AG09309 (cell line): ENCODE results near the gene ATAD3B.

Experiments used
- DNase-seq: peaks from one replicate; pipeline ENCODE4 v3.0.0-alpha.2; 2010; ENCODE audit warnings: low read depth
- H3K4me3 ChIP-seq: 2 replicates; pipeline ENCODE4 v1.5.1; 2011; ENCODE audit warnings: mild to moderate bottlenecking, low read depth, low read length, moderate library complexity; ENCODE audit not compliant: control insufficient read depth
- TF ChIP-seq, protein P1 (sequence below): IDR thresholded peaks from 2 replicates; pipeline ENCODE4 v1.5.1; 2011; ENCODE audit warnings: mild to moderate bottlenecking, low read depth, low read length, inconsistent platforms; ENCODE audit not compliant: insufficient read depth, control insufficient read depth; ENCODE audit errors: missing control alignments

The ATAD3B gene, protein sequence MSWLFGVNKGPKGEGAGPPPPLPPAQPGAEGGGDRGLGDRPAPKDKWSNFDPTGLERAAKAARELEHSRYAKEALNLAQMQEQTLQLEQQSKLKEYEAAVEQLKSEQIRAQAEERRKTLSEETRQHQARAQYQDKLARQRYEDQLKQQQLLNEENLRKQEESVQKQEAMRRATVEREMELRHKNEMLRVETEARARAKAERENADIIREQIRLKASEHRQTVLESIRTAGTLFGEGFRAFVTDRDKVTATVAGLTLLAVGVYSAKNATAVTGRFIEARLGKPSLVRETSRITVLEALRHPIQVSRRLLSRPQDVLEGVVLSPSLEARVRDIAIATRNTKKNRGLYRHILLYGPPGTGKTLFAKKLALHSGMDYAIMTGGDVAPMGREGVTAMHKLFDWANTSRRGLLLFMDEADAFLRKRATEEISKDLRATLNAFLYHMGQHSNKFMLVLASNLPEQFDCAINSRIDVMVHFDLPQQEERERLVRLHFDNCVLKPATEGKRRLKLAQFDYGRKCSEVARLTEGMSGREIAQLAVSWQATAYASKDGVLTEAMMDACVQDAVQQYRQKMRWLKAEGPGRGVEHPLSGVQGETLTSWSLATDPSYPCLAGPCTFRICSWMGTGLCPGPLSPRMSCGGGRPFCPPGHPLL

DNA sequence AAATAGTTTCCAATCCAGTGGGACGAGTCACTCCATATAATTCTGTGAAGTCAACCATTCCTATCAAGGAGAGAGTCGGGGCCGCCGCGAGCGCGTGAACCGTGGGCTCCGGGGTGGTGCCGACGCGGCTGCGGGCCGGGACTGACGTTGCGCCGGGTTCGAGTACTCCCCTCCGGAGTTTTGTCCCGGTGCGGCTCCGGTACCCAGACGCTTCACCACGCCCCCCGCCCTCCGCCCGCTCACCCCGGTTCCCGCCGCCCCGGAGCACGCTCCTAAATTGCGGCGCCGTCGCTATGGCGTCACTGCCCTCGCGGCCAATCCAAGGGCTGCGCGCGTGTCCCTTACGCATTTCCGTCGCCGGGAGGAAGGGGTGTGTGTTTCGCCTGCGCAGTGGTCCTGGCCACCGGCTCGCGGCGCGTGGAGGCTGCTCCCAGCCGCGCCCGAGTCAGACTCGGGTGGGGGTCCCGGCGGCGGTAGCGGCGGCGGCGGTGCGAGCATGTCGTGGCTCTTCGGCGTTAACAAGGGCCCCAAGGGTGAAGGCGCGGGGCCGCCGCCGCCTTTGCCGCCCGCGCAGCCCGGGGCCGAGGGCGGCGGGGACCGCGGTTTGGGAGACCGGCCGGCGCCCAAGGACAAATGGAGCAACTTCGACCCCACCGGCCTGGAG is at the start of gene ATAD3B:
Gene ATAD3B (plus strand): TSS at position 377 of the 664 bp plus-strand sequence. CDS start 120 bp downstream, at position 497.
- TF ChIP-seq, protein P1, sequence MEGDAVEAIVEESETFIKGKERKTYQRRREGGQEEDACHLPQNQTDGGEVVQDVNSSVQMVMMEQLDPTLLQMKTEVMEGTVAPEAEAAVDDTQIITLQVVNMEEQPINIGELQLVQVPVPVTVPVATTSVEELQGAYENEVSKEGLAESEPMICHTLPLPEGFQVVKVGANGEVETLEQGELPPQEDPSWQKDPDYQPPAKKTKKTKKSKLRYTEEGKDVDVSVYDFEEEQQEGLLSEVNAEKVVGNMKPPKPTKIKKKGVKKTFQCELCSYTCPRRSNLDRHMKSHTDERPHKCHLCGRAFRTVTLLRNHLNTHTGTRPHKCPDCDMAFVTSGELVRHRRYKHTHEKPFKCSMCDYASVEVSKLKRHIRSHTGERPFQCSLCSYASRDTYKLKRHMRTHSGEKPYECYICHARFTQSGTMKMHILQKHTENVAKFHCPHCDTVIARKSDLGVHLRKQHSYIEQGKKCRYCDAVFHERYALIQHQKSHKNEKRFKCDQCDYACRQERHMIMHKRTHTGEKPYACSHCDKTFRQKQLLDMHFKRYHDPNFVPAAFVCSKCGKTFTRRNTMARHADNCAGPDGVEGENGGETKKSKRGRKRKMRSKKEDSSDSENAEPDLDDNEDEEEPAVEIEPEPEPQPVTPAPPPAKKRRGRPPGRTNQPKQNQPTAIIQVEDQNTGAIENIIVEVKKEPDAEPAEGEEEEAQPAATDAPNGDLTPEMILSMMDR: no peak
- peak; percentile 43 for DNase-seq
- peak within 1 kb of the TSS; percentile 57 for H3K4me3 ChIP-seq

DNA sequence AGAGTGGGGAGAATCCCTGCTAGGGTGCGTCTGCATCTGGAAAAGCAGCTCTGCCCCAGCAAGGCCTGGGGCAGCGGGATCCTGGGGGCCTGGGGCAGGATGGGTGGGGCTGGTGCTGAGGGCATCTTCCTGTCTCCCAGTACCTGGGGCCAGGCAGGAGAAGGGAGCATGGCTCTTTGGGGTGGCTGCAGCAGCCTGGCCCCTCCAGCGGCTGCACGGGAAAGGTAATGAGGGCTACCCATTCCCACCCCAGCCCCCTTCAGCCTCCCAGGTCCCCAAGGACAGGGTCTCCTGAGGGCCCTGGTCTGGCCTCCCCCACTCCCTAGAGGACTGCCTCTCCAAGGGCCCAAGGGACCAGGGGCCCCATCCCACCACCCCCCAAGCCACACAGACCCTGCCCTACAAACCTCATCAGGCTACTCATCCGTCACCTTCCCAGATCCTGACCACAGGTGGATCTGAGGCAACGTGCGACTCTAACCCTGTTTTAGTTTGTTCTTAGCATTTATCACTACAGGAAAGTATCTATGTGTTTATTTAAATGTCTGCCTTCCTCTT is 49.6 kb upstream of the ATAD3B start:
- TF ChIP-seq, protein P1: no peak
- no peak for DNase-seq
- H3K4me3 ChIP-seq: no peak overlapping the region

DNA sequence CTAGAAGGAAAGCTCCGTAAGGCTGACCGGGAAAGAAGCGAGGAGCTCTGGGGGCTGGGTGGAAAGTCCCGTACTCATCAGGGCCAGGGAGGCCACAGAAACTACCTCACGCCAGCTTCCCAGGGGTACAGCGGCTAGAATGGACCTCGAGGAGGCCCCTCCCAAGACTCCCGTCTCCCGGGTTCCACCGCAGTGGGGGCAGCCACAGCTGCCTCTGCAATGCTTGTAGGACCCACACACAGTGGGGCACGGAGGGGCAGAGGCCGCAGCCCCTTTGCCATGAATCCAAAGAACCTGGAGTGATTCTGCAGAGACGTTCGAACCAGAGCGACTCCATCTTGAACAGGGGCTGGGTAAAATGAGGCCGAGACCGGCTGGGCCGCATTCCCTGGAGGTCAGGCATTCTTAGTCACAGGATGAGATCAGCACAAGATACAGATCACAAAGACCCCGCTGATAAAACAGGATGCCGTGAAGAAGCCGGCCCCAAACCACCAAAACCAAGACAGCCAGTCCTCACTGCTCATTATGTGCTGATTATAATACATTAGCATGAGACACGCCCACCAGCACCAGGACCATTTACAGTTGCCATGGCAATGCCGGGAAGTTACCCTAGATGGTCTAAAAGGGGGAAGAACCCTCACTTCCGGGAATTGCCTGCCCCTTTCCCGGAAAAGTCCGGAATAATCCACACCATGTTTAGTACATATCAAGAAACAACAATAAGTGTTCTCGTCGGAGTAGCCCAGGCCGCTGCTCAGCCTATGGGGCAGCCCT is 48.9 kb upstream of the ATAD3B start:
- no peak overlapping the region for H3K4me3 ChIP-seq
- no peak for DNase-seq
- TF ChIP-seq, protein P1: no peak

DNA sequence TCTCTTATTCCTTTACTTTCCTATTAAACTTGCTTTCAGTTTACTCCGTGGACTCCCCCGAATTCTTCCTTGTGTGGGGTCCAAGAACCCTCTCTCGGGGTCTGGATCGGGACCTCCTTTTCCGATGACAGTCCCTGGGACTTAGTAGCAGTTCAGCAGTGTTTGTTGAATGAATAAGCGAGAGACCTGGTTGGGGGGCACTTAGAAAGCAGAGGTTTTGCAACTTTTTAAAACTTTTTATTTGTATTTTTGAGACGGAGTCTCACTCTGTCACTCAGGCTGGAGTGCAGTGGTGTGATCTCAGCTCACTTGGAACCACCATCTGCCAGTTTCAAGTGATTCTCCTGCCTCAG is 48.3 kb upstream of the ATAD3B start:
- no peak overlapping the region for H3K4me3 ChIP-seq
- TF ChIP-seq, protein P1: no peak
- DNase-seq: no peak

DNA sequence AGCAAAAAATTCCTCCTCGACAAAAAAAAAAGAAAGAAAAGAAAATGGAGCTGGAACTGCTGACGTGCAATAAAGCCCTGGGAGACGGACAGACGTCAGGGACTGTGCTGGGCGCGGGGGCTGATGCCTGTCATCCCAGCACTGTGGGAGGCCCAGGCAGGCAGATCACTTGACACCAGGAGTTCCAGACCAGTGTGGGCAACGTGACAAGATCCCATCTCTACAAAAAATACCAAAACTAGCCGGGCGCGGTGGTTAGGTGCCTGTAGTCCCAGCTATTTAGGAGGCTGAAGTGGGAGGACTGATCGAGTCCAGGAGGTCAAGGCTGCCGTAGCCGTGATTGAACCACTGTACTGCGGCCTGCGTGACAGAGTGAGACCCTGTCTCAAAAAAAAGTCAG is 46.9 kb upstream of the ATAD3B start:
- TF ChIP-seq, protein P1: no peak
- DNase-seq: no peak
- H3K4me3 ChIP-seq: no peak overlapping the region

DNA sequence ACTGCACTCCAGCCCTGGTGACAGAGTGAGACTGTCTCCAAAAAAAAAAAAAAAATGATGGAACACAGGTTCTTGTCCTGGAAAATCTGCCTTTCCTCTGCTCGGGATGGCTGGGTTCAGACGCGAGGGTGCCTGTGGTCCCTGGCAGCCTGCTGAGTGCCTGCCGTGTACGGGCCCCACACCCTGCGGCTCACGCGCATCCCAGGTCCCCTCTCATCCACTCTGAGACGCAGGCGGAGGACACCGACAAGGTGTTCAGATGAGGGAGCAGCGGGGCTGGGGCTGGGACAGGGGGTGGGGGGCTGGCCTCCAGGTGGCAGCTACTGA is 46.2 kb upstream of the ATAD3B start:
- TF ChIP-seq, protein P1: no peak
- no peak overlapping the region for H3K4me3 ChIP-seq
- no peak for DNase-seq
